GM21576 (cell line): Measurements from ENCODE around the gene ONECUT3.
"Not testable (repeated sequence)": the region's sequence is repeated elsewhere in the genome, so short reads cannot be mapped to it uniquely, and the experiment has no call there.

ENCODE experiments used
- ATAC-seq: cut with Tn5 transposase; IDR thresholded peaks from one replicate; pipeline ENCODE4 v1.9.1; 2021; ENCODE audit warnings: mild to moderate bottlenecking, moderate library complexity; ENCODE audit not compliant: unreplicated experiment

The ONECUT3 gene

DNA sequence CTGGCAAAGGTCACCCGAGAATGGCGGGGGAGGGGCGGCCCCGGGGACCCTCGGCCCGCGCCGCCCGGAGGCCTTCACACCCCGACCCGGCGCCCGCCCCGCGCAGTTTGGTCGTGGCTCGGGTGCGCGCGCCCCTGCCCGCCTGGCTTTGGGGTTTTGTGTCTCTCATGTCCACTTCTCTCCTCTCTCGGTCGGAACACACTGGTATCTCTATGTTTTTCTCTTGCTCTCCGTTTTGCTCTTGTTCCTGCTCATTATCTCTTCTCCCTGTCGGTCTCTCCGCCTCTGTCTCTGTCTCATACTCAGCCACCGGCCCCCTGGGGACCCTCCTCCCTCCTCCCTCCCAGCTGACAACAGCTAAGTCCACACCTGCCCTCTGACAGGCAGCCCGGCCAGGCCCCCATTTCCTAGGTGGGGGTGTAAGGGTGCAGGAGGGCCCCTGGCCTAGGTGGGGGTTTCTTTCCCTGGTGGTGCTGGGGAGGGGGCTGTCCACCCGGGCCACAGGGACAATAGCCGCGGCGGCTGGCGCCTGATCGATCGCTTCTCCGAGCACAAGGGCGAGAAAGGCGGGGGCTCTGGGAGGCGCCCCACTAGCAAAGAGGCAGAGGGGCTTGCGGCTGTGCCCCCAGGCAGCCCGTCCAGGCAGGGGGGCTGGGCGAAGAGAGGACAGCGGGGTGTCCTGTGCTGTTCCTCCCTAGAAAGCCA is 2.3 kb downstream of the ONECUT3 start:
- ATAC-seq = no peak

DNA sequence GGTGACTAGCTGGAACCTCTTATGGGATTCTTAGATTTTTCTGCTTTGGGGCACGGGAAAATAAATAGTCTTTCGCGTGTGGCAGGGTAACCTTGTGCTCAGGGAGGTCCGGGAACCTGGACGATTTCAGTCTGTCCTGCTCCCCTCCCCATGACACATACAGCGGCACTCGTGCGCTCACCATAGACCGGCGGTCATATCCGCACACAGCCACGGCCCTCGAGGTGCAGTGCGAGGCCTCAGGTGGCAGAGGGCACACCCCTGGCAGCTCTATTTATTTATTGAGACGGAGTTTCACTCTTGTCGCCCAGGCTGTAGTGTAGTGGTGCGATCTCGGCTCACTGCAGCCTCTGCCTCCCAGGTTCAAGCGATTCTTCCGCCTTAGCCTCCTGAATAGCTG is 3.0 kb downstream of the ONECUT3 start:
- no peak for ATAC-seq

DNA sequence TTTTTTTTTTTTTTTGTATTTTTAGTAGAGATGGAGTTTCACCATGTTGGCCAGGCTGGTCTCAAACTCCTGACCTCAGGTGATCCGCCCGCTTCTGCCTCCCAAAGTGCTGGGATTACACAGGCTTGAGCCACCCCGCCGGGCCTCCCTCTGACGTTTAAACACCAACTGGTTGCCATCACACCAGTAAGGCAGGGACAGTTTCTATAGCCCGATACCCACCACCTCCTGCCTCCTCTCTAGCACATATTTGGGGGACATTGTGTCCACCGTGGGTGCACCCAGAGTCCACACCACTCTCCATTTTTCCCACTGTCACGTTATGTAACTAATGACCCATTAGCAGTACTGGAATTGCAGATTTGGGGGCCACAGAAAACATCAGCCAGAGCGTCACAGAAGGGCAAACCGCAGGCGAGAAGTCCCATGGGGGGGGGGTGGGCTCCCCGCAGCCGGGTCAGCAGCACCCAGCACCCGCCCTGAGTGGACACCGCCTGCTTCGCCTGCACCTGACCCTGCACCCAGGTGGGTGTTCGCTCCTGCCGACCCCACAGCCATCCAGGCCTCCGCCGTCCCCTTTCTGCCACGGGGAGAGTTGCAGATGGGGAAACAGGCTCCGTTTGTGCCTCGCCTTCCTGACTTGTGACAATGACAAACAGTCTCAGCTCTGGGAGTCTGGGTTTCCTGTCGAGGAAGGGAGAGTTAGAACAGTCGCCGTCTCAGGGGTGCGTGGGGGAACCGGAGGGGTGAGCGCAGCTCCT is 3.6 kb downstream of the ONECUT3 start:
- ATAC-seq = no peak

DNA sequence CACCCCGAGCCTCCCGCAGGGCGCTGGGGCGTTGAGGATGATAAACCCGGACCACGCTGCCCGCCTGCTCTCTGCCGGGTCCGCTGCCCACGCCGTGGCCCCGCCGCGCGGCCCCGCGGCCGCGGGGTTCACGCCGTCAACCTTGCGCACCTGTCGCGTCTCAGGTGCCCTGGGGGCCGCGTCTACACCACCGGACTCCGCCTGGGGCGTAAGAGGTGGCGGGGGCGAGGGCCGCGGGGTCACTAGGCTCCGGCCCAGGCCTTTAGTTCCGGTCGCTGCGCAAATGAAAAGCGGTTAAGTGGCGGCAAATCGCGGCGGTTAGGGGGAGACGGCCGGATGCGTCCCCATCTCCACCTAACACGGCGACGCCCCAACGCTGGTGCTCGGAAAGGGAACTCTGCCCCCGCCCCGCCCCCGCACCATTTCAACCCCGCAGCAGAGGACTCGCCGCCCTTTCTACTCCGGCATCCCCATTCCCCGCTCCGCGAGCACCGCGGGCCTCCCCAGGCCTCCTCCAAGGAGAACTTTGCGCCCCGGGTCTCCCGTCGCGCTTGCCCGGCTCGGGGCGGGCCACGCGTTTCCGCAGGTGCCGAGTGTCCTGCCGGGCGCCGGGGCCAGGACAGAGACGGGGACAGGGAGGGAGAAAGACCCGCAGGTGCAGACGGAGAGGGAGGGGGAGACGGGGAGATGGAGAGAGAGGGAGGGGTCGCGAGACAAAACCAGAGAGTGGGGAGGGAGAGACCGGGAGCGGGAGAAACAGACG is 4.3 kb downstream of the ONECUT3 start:
- no peak for ATAC-seq

DNA sequence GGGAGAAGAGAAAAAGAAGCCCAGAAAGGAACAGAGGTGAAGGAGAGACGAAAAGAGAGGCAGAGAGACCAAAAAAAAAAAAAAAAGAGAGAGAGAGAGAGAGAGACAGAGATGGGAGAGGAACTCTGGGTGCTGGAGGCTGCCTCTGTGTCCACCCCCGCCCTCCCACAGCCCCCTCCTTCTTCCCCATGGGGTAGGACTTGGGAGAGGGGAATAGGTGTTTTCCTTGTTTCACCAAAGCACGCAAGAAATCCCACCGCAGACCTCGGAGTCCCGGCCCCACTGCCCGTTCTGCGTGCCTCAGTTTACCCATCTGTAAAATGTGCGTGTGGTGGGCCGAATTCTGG is 4.9 kb downstream of the ONECUT3 start:
- no peak for ATAC-seq

DNA sequence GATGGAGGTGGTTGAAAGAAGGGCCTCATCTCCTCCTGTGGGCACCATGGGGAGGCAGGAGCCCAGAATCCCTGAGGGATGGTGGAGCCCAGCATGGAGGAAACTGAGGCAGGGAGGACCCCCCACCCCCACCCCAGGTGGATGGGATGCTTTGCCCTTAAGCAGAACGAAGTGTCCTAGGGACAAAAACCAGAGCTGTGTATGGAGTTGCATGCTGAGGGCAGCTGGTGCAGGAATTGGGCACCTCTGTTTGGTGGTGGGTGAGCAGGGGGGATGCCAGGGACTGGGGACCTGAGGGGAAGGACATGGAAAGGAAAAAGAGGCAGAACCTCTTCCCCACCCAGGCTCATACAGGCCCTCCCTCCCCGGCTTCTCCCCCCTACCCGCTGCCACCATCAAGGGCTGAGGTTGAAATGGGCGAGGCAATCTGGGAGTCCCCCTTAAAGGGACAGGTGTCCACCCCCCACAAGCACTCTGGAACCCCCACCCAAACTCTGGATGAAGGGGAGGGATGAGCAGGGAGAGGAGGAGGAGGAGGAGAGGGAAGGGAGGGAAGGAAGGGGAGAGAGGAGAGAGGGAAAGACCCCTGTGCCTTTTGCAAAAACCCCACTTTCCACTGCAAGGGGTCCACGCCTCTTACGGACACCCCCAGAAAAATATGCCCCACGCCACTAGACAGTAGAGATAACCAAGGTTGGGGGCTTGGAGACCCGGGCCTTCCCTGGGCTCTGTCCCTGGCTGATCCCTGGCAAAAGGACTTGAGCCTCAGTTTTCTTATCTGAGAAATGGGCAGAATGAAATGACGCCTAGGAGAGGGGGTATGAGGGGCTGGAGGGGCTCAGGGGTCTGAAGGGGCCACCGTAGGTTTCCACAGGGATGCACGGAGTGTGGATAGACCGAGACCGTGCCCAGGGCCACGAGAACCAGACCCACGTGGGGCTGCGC is 5.9 kb downstream of the ONECUT3 start:
- no peak for ATAC-seq

DNA sequence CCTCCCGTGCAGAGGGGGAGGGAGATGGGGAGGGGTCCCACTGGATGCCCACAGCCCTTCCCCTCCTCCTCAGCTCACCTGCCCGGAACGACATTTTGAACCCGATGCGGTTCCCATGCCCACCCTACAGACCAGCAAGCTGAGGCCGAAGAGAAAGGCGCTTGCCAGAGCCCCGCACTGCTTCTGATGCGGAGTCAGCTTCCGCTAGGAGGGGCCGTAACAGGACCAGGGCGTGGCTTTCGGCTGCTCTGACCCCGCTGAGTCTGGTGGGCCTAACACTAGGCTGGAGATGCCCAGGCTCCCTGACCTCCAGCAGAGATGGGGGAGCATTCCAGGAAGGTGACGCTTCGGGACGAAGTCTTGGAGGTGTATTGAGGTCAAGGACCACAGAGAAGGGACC is 6.7 kb downstream of the ONECUT3 start:
- no peak for ATAC-seq

DNA sequence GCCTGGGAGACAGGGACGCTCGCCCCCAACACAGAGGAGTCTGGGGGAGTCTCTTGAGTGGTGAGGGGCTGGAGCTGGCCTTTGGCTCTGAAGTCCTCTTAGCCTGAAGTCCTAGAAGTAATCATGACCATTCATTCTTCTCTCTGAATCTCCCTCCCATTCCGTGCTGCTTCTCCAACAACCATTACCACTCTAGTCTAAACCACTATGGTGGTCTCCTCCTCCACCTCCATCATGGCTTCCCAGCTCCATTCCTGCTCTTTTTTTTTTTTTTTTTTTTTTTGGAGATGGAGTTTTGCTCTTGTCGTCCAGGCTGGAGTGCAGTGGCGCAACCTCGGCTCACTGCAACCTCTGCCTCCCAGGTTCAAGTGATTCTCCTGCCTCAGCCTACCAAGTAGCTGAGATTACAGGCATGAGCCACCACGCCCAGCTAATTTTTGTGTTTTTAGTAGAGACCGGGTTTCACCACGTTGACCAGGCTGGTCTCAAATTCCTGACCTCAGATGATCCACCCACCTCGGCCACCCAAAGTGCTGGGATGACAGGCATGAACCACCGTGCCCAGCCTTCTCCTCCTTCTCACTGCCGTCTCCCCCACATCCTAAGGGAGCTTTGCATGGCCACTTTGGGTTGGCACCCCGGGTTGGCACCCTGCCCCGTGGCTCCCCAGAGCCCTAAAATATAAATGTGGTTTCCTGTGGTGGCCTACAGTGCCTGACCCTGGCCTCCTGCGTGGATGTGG is 7.7 kb downstream of the ONECUT3 start:
- ATAC-seq = not testable (repeated sequence)

DNA sequence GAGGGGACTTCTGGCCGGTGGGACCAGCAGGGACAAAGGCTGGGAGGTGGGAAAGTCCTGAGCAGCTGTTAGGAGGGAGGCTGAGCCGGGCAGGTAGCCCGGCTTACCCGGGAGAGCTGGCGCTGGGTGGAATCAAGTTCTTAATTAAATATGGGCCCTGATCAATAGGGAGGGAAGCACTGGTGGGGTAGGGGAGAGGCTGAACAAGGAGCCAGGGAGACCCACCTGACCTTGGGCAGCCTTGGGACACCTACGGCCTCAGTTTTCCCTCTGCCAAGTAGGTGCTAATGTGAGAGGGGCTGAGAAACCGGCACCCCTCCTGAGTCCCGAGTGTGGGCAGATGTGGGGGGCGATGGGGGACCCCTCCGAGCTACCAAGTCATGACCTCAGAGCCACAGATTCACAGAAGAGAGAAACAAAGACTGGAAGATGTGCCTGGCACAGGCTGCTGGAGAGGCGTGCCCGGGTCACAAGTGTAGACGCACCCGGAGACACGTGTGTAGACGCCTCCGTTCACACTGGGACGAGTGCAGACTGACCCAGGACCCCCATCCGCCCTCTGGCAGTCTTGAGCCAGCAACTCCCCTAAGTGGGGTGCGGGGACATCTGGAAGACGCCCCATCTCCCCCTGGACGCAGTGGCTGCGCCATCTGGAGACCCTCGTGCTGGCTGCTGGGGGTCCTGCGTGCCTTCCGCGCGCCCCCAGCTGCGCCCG is 8.4 kb downstream of the ONECUT3 start:
- ATAC-seq = no peak

DNA sequence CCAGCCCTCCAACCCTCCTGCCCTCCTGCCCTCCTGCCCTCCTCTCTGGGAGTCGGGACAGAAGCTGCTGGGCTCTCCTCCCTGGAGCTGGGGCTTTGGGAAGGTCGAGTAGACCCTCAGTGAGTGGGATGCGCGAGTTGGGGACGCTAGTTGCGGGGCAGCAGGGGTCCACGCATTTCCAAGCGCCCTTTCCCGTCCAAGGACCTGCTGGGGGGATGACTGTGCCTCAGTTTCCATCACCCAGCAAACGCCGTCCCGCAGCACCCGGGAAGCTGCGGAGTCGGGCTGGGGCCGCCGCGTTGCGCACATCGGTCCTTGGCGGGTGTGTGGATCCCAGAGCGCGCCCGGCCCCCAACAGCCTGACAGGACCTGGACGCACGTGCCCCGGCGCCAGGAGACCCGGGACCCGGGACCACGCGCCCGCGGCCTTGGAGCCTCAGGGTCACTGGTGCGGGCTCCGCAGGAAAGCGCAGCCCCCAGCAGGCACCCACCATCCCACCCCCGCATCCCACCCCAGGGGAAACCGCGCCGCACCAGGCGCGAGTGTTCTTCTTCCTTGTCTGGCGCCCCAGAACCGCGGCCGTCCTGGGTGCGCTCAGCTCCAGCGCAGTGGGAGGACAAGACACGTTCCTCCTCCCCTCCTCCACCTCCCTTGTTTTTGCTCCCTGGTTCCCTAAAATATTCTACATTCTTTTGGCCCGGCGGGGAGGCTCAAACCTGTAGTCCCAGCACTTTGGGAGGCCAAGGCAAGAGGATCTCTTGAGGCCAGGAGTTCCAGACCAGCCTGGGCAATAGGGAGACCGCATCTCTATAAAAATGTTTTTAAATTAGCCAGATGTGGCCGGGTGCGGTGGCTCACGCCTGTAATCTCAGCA is 9.2 kb downstream of the ONECUT3 start:
- no peak for ATAC-seq

DNA sequence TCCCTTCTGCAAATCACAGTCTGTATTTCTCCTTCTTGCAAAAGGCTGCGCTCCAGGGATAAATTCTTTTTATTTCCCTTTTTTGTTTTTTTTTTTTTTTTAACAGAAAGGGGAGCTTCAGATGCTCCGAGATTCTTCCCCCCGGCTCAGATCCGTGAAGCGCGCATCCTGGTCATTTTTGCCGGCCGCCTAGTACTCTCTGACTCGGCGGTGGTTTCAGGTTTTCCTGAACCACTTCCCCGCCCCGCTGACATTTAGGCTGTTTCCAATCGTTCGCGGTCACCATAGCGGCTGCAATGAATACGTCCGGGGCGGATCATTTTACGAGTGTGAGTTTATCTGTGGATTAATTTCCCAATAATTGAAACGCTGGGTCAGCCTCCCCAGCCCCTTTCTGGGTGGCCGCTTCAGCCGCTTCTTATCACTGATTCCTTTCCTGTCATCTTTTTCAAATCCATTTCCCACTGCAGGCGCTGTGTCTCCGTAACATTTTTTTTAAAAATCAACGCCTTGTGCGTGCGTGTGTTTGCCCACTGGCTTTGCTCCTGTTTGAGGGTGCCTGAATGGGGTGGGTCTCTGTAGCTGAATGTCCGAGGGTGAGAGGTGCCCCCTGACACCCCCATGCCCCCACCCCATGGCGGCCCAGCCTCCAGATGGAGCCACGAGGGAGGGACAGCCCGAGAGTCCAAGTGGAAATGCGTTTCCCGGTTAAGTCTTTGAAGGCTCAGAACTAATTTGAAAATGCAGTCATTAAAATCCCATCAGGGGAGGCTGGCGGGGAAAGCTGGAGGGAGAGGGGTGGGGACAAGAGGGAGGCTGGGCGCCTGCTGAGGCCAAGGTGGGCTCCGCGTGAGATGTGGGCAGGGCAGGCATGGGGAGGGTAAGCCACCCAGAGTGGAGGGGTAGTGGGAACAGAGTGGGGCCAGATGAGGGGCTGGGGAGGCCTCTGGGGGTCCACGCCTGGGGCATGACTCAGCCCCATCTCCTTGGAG is 10.6 kb downstream of the ONECUT3 start:
- ATAC-seq = no peak

DNA sequence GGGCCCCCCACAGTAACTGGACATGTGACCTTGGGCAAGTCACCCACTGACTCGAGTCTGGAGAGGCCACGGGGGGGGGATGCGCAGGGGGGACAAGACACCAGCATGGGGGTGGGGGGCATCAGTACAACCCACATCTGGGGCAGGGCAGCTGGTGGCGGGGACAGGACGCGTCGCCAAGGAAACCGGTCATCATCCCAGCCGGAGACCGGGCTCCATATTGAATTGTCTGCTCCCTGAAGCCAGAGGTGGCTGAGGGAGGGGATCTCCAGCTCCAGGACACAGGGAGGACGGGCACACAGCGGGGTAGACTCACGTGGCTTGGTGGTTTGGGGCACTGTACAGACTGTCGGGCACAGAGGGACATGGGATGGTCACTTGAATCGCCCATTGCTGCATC is 11.4 kb downstream of the ONECUT3 start:
- no peak for ATAC-seq

DNA sequence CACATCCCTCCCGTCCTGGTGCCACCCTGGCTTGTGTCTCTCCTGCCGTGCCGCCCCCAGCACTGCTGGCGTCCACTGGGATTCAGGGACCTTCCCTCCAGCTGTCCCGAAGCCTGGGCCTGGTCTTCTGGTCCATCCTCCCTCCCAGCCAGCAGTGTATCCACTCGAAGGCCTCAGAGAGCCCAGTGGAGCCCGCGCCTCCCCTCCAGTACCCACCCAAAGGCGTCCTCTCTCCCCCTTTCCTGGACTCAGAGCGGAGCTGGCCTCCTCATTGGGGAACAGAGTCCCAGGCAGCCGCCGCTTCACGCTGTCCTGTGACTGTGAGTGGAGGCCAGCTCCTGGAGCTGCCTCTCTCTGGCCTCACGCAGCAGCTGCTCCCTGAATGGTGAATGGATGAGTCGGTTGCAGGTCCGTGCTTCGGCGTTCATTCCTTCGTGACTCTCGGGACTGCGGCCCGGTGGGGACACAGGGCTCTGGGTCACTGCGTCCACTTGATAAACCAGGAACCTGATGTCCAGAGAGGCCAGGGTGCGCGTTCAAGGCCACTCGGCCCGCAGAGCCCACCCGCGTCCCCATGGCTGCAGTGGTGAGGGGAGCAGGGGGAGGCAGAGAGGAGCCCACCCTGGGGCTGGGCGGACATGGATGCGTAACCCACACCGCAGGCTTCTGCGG is 12.1 kb downstream of the ONECUT3 start:
- ATAC-seq = no peak

DNA sequence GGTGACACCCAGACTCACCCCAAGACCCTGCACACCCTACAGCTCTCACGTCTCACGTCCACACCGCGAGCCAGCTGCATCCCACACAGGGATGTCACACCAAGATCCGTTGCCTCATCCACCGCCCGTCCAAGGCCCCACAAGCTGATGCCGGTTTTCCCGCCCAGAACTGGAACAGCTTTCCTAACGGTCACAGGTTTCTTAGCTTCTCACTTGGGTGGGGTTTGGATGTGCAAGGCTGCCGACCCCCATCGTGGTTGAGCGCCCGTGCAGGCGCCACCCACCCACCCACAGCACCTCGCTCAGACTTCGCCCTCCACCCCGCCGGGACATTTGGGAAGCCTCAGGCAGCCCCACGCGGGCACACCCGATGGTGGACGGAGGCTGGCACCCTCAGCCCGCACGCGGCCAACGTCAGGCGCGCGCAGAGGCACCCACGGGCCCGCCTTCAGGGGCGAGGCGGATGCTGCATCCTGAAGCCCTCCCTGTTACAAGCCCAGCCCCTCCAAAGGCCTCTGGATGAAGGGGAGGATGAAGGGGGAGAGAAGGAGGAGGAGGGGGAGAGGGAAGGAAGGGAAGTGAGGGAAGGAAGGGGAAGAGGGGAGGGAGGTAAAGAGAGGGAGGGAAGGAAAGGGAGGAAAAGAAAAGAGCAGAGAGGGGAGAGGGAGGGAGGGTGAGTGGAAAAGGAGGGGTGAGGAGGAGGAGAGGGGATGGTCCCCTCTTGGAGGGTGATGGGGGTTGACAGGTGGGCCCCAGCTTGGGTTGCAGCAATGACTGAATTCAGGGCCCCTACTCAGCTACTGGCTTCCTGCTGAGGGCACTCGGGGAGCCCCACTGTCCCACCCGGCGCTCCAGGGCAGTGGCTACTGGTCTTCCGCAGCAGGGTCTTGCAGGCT is 12.8 kb downstream of the ONECUT3 start:
- ATAC-seq = no peak

DNA sequence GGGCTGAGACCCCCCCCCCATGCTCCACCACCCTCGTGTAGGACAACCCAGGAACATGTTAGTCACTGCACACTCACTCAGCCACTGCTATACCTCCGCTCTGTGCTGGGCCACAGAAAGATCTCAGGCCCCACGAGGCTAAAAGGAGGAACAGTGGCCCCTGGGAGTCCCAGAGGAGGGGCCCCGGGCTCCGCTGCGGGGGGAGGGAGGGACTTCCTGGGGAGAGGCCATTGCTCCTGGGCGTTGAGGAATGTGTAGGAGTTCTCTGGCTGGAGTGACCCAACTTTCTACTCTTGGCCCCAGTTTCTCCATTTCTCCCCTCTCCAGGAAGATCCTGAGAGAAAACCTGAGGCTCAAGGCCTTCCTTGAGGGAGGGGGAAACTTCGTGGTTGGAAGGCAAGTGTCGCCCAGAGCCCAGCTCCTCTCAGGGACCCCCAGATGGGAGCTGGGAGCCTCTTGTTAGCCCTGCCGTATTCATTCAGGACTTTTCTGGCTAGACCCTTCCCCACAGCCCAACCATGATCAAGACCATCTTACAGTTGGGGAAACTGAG is 13.6 kb downstream of the ONECUT3 start:
- no peak for ATAC-seq
